Tibial nerve (tissue), 4 donors: ENCODE measurements around the gene DAP. TPM values are rescaled to one million over a fixed set of nuclear protein-coding genes. Genes with fewer than 3 reads are reported as not detected.

Experiments
- DNase-seq, 2 donors: peaks; one replicate each; pipeline ENCODE4 v3.0.0-alpha.2; 2019; ENCODE audit warnings: low spot score in 2 of 2
- H3K27ac ChIP-seq, 4 donors: fragments of 200-600 bp; sonication (generic) in 3 of 4; one replicate each; pipeline ENCODE4 v1.5.1; 2017 to 2019; ENCODE audit warnings: mild to moderate bottlenecking in 1 of 4
- H3K27me3 ChIP-seq, 2 donors: fragments of 200-600 bp; sonication (generic) in 1 of 2; one replicate each; pipeline versions ENCODE4 v1.5.1 to v1.6.0; 2017 to 2019
- H3K36me3 ChIP-seq, 3 donors: fragments of 200-600 bp; sonication (generic); one replicate each; pipeline ENCODE4 v1.5.1; 2018 to 2019
- H3K4me1 ChIP-seq, 4 donors: fragments of 200-600 bp; sonication (generic) in 3 of 4; one replicate each; pipeline ENCODE4 v1.5.1; 2017 to 2019
- H3K4me3 ChIP-seq, 4 donors: fragments of 200-600 bp; sonication (generic) in 3 of 4; one replicate each; pipeline ENCODE4 v1.5.1; 2017 to 2019; ENCODE audit warnings: mild to moderate bottlenecking in 1 of 4, moderate library complexity in 1 of 4
- H3K9me3 ChIP-seq, 4 donors: fragments of 200-600 bp; sonication (generic) in 3 of 4; one replicate each; pipeline ENCODE4 v1.5.1; 2017 to 2019
- EP300 ChIP-seq, 2 donors: sonication (generic); formaldehyde crosslinking; IDR thresholded peaks; one replicate each; pipeline ENCODE4 v1.6.1; 2017; ENCODE audit warnings: antibody characterized with exemption in 2 of 2, mild to moderate bottlenecking in 1 of 2
- POLR2A ChIP-seq, 2 donors: fragments of 450-650 bp; IDR thresholded peaks; one replicate each; pipeline ENCODE4 v1.6.1; 2017; ENCODE audit warnings: antibody characterized with exemption in 2 of 2, mild to moderate bottlenecking in 2 of 2, moderate library complexity in 2 of 2
- WGBS, 2 donors: methylation state at CpG; one replicate each; pipeline ENCODE4 v1.1.5; 2018; 5-methylcytosine and 5-hydroxymethylcytosine counted together
- total RNA-seq, 4 donors: library from RNA; depleted of rRNA; stranded (reverse); fragments of >200 nt; gene quantifications; one replicate each; pipeline ENCODE4 v1.1.0, GENCODE V29; 2016
- TF ChIP-seq, protein P1 (sequence below), 5 experiments: fragments of 200-600 bp in 3 of 5; fragments of 450-650 bp in 2 of 5; sonication (generic) in 3 of 5; IDR thresholded peaks; one replicate each; pipeline ENCODE4 v1.5.1; 2016 to 2019; ENCODE audit warnings: antibody characterized with exemption in 5 of 5, mild to moderate bottlenecking in 3 of 5, moderate library complexity in 2 of 5

DAP gene
- total RNA-seq, 4 donors from 2014 or later: 43.0 to 77.7 (median 50.0) TPM

GRCh38 chr5:10736354-10736753 is 24.7 kb downstream of the DAP start:
- TF ChIP-seq EP300 (IDR thresholded peaks at IDR 0.05) (no peak), POLR2A (IDR thresholded peaks at IDR 0.05) (no peak)
- TF ChIP-seq, protein P1, sequence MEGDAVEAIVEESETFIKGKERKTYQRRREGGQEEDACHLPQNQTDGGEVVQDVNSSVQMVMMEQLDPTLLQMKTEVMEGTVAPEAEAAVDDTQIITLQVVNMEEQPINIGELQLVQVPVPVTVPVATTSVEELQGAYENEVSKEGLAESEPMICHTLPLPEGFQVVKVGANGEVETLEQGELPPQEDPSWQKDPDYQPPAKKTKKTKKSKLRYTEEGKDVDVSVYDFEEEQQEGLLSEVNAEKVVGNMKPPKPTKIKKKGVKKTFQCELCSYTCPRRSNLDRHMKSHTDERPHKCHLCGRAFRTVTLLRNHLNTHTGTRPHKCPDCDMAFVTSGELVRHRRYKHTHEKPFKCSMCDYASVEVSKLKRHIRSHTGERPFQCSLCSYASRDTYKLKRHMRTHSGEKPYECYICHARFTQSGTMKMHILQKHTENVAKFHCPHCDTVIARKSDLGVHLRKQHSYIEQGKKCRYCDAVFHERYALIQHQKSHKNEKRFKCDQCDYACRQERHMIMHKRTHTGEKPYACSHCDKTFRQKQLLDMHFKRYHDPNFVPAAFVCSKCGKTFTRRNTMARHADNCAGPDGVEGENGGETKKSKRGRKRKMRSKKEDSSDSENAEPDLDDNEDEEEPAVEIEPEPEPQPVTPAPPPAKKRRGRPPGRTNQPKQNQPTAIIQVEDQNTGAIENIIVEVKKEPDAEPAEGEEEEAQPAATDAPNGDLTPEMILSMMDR (IDR thresholded peaks at IDR 0.05): no peak
- DNase-seq: no peak
- Histone ChIP-seq H3K36me3 (peaks cover 0 to 26% (median 0%) of the 10 kb centered on the region in 3 donors), H3K9me3 (peaks cover 0 to 12% (median 4%) of the 10 kb centered on the region in 4 donors), H3K4me3 (no peak overlapping the region), H3K27ac (no peak overlapping the region), H3K27me3 (no peaks in the 10 kb centered on the region), H3K4me1 (no peaks in the 10 kb centered on the region)
- 85 to 88% methylated on average over 9 to 10 of the region's 11 CpGs for WGBS, 2 donors

GRCh38 chr5:10735569-10736276 is 25.3 kb downstream of the DAP start:
- DNase-seq: no peak
- Histone ChIP-seq H3K36me3 (peaks cover 0 to 20% (median 0%) of the 10 kb centered on the region in 3 donors), H3K4me1 (no peaks in the 10 kb centered on the region), H3K9me3 (peaks cover 0 to 8% (median 4%) of the 10 kb centered on the region in 4 donors), H3K4me3 (no peak overlapping the region), H3K27me3 (no peaks in the 10 kb centered on the region), H3K27ac (no peak overlapping the region)
- TF ChIP-seq POLR2A (IDR thresholded peaks at IDR 0.05) (no peak), EP300 (IDR thresholded peaks at IDR 0.05) (no peak)
- TF ChIP-seq, protein P1 (IDR thresholded peaks at IDR 0.05): no peak
- 91% methylated on average over 8 of the region's 8 CpGs for WGBS, 2 donors

DNA sequence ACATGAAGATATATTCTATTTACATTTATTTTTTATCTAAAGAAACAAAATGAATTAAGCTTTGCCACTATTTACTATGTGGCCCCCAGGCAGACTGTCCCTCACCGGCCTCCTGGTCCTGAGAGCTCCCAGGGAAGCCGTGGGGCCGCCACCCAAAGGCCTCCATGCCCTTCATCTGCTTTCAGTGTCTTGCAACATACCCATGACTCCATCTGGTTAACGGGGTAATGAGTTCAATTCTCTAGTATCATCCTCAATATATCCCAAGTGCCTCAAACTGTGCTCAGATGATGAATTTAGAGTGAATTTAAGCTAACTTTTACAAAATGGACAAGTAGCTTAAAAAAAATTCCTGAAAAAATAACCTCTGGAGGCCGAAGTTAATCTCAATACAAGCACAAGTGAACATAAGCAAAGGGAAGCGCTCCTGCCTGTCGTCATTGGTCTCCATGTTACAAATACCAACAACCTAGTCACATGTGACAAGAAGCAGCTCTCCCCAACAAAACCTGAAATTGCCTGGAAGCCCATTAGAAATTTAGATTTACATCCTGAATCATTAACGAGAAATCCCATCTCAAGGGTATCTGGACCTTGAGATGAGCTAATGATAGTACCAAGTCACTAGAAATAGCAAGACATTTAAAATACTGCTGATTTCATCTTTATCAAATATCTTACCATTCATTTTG is 26.1 kb downstream of the DAP start:
- no peak for TF ChIP-seq EP300 (IDR thresholded peaks at IDR 0.05)
- TF ChIP-seq, protein P1 (IDR thresholded peaks at IDR 0.05): no peak
- no peak for TF ChIP-seq POLR2A (IDR thresholded peaks at IDR 0.05)
- 77 to 80% methylated on average over 8 of the region's 8 CpGs for WGBS, 2 donors
- Histone ChIP-seq H3K27me3 (no peaks in the 10 kb centered on the region), H3K4me1 (no peaks in the 10 kb centered on the region), H3K36me3 (peaks cover 0 to 12% (median 0%) of the 10 kb centered on the region in 3 donors), H3K4me3 (no peak overlapping the region), H3K27ac (no peak overlapping the region), H3K9me3 (peaks cover 0 to 1% (median under 1%) of the 10 kb centered on the region in 4 donors)
- DNase-seq: no peak

DNA sequence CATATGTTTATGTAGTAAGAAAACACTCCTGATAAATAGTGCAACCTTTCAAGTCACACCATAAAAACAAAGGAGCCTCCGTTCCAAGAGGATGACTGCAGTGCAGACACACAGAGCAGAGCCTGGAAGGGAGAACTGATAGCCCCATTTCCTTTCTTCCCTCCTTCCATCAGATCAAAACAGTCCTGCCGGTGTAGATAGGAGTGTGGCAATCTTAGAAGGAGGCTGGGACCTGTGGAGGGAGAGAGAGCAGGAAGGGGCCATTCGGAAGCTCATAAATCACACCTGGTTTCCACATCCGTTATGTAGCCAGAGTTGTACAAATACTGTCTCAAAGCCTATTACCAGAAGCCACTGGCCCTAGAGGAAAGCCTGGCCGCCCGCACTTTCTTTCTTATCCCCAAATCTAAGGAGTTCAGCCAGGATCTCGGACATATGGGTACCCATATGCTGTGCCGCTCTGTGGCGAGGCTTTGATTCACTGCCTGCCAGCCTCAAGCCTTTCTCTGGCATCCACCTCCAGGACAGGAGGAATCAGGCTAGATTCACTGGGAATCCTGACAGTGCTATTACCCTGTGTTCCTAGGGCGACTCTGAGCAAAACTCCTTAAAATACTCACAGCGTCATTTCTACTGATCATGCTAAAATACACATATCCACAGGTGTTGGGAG is 26.9 kb downstream of the DAP start:
- WGBS, 2 donors: 85% methylated on average over 11 of the region's 11 CpGs

More for the DNA sequence above, 26.9 kb downstream of the DAP start:
- no peaks in the 10 kb centered on the region for H3K9me3 ChIP-seq
- peaks cover 0 to 11% (median 0%) of the 10 kb centered on the region in 3 donors for H3K36me3 ChIP-seq
- H3K4me3 ChIP-seq: no peak overlapping the region
- no peak overlapping the region for H3K27ac ChIP-seq
- DNase-seq: no peak
- H3K4me1 ChIP-seq: no peaks in the 10 kb centered on the region
- no peak for TF ChIP-seq POLR2A (IDR thresholded peaks at IDR 0.05)
- TF ChIP-seq, protein P1 (IDR thresholded peaks at IDR 0.05): no peak
- no peak for TF ChIP-seq EP300 (IDR thresholded peaks at IDR 0.05)
- H3K27me3 ChIP-seq: no peaks in the 10 kb centered on the region
